HG02938 (cell line): ENCODE measurements around the gene GTPBP6.
"Not testable (repeated sequence)": the region's sequence is repeated elsewhere in the genome, so short reads cannot be mapped to it uniquely, and the experiment has no call there.

Experiments
- ATAC-seq: cut with Tn5 transposase; IDR thresholded peaks from one replicate; pipeline ENCODE4 v1.9.1; 2021; ENCODE audit warnings: mild to moderate bottlenecking, moderate library complexity; ENCODE audit not compliant: unreplicated experiment

The GTPBP6 gene

GRCh38 chrX:318068-318738, 393 bp downstream of the GTPBP6 start:
- peak; percentile 57 for ATAC-seq

DNA sequence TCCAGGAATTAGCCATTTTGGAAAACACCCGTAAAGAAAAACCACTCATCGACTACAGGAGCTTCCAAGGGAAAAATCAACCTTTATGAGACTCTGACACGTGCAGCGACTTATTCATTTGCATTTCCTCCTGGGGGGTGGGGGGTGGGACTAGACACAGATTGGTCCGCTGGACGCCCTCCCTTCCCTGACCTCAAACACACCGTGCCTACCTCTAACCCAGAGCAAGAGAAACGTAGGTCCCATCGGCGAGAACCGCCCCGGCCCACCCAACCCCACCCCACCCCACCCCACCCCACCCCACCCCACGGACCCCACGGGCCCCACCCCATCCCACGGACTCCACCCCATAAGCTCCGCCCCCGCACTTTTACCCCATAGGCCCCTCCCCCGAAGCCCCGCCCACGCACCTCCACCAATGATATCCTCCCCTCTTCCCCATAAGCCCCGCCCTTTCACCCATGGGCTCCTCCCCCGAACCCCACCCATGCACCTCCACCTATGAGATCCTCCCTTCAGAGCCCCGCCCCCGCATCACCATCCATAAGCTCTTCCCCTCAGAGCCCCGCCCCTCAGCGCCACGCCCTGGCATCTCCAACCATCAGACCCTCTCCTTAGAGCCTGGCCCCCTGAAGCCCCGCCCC, 1.1 kb downstream of the GTPBP6 start:
- ATAC-seq, result no peak

- ATAC-seq, result no peak
Observed at GRCh38 chrX:316351-317325, 2.0 kb downstream of the GTPBP6 start.

DNA sequence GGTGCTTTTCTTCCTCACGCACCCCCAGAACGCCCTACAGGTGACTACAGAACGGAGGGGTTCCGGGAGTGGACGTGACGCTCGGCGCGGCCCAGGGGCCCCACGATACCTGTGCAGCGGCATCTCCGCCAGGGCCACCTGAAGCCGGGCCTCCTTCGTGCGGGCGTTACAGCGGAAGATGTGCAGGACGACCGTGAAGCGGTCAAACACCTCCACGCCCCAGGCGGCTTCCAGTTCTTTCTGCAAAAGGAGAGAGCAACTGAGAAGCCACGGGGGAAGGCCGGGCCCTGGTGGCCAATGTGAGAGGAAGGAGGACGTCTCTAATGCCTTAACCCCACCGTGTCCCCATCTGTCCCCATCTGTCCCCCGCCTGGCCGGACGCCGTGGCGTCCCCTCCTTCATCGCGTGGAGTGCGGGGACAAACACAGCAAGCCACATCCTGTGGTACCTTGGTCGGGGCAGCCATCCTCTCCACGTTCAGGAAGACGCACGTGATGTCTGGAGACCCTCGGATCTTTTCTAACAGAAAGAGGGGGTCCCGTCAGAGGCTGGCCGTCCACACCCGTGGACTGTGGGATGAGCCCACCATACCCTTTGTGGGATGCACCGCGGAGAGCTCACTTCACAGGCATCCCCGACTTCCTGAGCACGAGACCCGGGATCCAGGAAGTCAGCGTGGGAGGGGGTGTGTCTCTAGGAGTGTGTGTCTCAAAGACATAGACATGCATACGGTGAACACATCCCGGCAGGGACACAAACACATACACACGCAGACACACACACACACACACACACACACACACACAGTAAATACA, 3.6 kb downstream of the GTPBP6 start:
- ATAC-seq, result no peak

GRCh38 chrX:314049-314448, 4.5 kb downstream of the GTPBP6 start:
- no peak for ATAC-seq

DNA sequence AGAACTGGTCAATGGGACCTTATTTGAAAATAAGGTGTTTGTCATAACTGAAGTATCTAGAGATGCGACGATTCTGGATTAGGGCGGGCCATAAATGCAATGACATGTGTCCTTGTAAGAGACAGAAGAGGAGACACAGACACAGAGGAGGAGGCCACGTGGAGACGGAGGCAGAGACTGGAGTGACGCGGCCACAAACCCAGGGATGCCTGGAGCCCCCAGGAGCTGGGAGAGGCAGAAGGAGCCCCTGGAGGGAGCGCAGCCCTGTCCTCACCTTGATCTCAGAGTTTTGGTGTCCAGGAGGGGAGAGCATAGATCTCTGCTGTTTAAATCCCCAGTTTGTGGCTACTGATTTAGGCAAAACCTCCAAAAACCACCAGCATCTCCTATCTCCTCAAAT, 5.0 kb downstream of the GTPBP6 start:
- ATAC-seq, result no peak

- ATAC-seq, result no peak
Observed at GRCh38 chrX:312621-313331, 5.8 kb downstream of the GTPBP6 start.

DNA sequence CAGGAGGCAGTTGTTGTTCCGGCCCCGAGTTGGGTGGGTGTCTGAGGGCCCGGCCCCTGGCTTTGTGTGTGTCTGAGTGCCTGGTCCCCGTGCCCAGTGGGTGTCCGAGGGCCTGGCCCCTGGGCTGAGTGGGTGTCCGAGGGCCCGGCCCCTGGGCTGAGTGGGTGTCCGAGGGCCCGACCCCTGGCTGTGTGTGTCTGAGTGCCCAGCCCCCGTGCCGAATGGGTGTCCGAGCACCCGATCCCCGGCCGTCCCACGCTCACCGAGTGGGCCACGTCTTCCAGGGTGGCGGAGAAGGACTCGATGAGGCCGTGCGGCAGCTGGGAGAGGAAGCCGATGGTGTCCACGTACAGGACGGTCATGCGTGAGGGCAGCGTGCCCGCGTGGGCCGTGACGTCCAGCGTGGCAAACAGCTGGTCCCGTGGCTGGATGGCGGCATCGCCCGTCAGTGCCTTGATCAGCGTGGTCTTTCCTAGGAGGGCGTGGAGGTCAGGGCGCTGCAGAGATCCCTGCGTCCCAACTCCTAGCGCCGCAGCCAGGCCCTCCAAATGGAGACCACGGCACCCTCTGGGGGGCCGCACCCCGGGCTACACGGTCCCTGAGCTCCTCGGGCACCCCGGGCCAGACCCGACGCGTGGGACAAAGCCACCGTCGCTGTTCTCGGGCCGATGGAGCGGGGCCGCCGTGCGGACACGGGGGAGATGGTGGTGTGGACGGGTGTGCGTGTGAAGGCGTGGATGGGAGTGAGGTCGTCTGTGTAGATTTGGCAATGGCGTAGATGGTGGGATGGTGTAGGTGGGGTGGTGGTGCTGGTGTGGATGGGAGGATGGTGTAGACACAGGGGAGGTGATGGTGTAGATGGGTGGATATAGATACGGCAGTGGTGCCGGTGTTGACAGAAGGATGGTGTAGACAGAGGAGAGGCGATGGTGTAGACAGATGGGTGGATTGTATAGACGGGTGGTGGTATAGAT, 7.2 kb downstream of the GTPBP6 start:
- no peak for ATAC-seq

GRCh38 chrX:310621-311155, 7.9 kb downstream of the GTPBP6 start:
- ATAC-seq, result no peak

GRCh38 chrX:308821-309520, 9.6 kb downstream of the GTPBP6 start:
- ATAC-seq, result no peak

GRCh38 chrX:307261-308111, 11.1 kb downstream of the GTPBP6 start:
- ATAC-seq, result no peak

DNA sequence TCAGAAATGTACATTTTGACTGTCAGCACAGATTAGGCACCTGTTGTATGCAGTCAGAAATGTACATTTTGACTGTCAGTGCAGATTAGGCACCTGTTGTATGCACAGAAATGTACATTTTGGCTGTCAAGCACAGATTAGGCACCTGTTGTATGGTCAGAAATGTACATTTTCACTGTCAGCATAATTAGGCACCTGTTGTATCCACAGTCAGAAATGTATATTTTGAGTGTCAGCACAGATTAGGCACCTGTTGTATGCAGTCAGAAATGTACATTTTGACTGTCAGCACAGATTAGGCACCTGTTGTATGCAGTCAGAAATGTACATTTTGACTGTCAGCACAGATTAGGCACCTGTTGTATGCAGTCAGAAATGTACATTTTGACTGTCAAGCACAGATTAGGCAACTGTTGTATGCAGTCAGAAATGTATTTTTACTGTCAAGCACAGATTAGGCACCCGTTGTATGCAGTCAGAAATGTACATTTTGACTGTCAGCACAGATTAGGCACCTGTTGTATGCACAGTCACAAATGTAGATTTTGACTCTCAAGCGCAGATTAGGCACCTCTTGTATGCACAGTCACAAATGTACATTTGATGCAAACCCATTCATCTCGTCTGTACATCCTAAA, 11.9 kb downstream of the GTPBP6 start:
- ATAC-seq, result not testable (repeated sequence)

DNA sequence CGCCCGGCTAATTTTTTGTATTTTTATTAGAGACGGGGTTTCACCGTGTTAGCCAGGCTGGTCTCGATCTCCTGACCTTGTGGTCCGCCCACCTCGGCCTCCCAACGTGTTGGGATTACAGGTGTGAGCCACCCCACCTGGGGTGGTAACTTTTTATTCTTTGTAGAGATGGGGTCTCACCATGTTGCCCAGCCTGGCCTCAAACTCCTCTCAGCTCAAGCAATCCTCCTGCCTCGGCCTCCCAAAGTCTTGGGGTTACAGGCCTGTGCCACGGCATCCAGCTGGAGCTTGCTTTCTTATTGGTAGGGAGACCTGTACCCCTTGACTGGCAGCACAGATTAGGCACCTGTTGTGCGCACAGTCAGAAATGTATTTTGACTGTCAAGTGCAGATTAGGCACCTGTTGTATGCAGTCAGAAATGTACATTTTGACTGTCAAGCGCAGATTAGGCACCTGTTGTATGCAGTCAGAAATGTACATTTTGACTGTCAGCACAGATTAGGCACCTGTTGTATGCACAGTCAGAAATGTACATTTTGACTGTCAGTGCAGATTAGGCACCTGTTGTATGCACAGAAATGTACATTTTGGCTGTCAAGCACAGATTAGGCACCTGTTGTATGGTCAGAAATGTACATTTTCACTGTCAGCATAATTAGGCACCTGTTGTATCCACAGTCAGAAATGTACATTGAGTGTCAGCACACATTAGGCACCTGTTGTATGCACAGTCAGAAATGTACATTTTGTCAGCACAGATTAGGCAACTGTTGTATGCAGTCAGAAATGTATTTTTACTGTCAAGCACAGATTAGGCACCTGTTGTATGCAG, 12.6 kb downstream of the GTPBP6 start:
- not testable (repeated sequence) for ATAC-seq

DNA sequence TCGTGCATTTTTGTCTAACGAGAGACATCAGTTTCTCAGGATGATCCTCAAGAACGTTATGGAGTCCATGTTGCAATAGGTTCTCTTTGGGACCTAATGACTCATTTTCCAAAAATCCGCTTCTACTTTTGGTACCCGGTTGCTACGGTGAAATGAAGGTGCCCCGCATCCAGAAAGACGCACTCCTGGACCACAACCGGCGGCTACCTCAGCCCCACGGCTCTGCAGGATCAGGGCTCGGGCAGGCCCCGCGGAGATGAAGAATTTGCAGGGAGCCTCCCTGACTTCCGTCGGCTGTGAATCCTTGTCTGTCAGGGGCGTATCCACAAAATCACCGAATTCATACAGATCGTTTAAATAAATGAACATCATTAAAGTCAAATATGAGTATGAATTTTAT, 15.6 kb downstream of the GTPBP6 start:
- ATAC-seq, result no peak

GRCh38 chrX:300334-300733, 18.3 kb downstream of the GTPBP6 start:
- ATAC-seq, result no peak

DNA sequence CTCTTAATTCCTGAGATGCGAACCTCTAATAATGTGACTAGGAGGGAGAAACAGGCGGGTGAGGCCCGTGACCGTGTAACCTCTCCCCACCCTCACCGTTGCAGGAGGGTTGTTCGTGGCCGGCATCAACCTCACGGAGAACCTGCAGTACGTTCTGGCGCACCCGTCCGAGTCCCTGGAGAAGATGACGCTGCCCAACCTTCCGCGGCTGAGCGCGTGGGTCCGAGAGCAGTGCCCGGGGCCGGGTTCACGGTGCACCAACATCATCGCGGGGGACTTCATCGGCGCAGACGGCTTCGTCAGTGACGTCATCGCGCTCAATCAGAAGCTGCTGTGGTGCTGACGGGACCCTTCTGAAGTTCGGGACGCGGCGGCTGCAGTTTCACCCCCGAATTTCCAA, 19.6 kb downstream of the GTPBP6 start:
- no peak for ATAC-seq
